ENCODE measurements around the gene CKAP5. TPM values are rescaled to one million over a fixed set of nuclear protein-coding genes. Genes with fewer than 3 reads are reported as not detected.

CKAP5 gene
- total RNA-seq, 4 donors from 2014 or later: 30.7 to 42.3 (median 36.5) TPM

- no peak for TF ChIP-seq CTCF (IDR thresholded peaks at IDR 0.05; ENCODE audit: low read depth)
Observed at GRCh38 chr11:46855863-46856262, 9.8 kb upstream of the CKAP5 start.

- TF ChIP-seq CTCF (IDR thresholded peaks at IDR 0.05; ENCODE audit: low read depth): no peak
Observed at GRCh38 chr11:46855167-46855566, 9.1 kb upstream of the CKAP5 start.

- no peak for TF ChIP-seq CTCF (IDR thresholded peaks at IDR 0.05; ENCODE audit: low read depth)
Observed at GRCh38 chr11:46850829-46851380, 4.8 kb upstream of the CKAP5 start.

- no peak for TF ChIP-seq CTCF (IDR thresholded peaks at IDR 0.05; ENCODE audit: low read depth)
Observed at GRCh38 chr11:46849631-46850030, 3.6 kb upstream of the CKAP5 start.

- no peak for TF ChIP-seq CTCF (IDR thresholded peaks at IDR 0.05; ENCODE audit: low read depth)
Observed at GRCh38 chr11:46846510-46846830, 390 bp upstream of the CKAP5 start.

GRCh38 chr11:46845440-46845739, 690 bp downstream of the CKAP5 start:
- no peak for TF ChIP-seq CTCF (IDR thresholded peaks at IDR 0.05; ENCODE audit: low read depth)

GRCh38 chr11:46840116-46840515, 6.0 kb downstream of the CKAP5 start:
- TF ChIP-seq CTCF (IDR thresholded peaks at IDR 0.05; ENCODE audit: low read depth): no peak
